HG02870 (cell line): Measurements from ENCODE around the gene ITGB3.

Experiments
- ATAC-seq: cut with Tn5 transposase; IDR thresholded peaks from one replicate; pipeline ENCODE4 v1.9.1; 2021; ENCODE audit warnings: mild to moderate bottlenecking, moderate library complexity; ENCODE audit not compliant: unreplicated experiment

The ITGB3 gene

GRCh38 chr17:47295874-47296255, 42.2 kb downstream of the ITGB3 start:
- ATAC-seq: no peak

GRCh38 chr17:47297661-47298400, 44.2 kb downstream of the ITGB3 start:
- no peak for ATAC-seq

- no peak for ATAC-seq
Measured at GRCh38 chr17:47298712-47299111, 45.1 kb downstream of the ITGB3 start.

- no peak for ATAC-seq
Measured at GRCh38 chr17:47299239-47299910, 45.7 kb downstream of the ITGB3 start.

- ATAC-seq: no peak
Measured at GRCh38 chr17:47300718-47301117, 47.1 kb downstream of the ITGB3 start.

GRCh38 chr17:47301161-47301560, 47.5 kb downstream of the ITGB3 start:
- no peak for ATAC-seq

- no peak for ATAC-seq
Measured at GRCh38 chr17:47301831-47302230, 48.2 kb downstream of the ITGB3 start.

- no peak for ATAC-seq
Measured at GRCh38 chr17:47304186-47304585, 50.6 kb downstream of the ITGB3 start.

GRCh38 chr17:47305302-47305923, 51.8 kb downstream of the ITGB3 start:
- ATAC-seq: no peak

GRCh38 chr17:47310186-47310733, 56.6 kb downstream of the ITGB3 start:
- no peak for ATAC-seq

- no peak for ATAC-seq
Measured at GRCh38 chr17:47311420-47311819, 57.8 kb downstream of the ITGB3 start.

- no peak for ATAC-seq
Measured at GRCh38 chr17:47315451-47316266, 62.0 kb downstream of the ITGB3 start.

GRCh38 chr17:47316311-47316710, 62.7 kb downstream of the ITGB3 start:
- ATAC-seq: no peak

GRCh38 chr17:47317119-47317518, 63.5 kb downstream of the ITGB3 start:
- ATAC-seq: no peak

- ATAC-seq: no peak
Measured at GRCh38 chr17:47318197-47318918, 64.7 kb downstream of the ITGB3 start.

GRCh38 chr17:47320879-47321502, 67.4 kb downstream of the ITGB3 start:
- no peak for ATAC-seq

GRCh38 chr17:47323382-47324223, 70.0 kb downstream of the ITGB3 start, which contains the start of gene EFCAB13:
Gene EFCAB13, plus strand, starts transcription at chr17:47323955. Its CDS starts 4,399 bp downstream, at chr17:47328354.
- peak; percentile 81 for ATAC-seq

GRCh38 chr17:47324224-47325020, 70.8 kb downstream of the ITGB3 start:
- ATAC-seq: peak; percentile 40
